Natural killer cell (primary cell): Measurements from ENCODE around the gene ROM1. TPM values are rescaled to one million over a fixed set of nuclear protein-coding genes. Genes with fewer than 3 reads are reported as not detected.

Source experiments
- ATAC-seq, 3 donors: fragments of 150-1000 bp in 2 of 3; fragments of 200-7000 bp in 1 of 3; cut with Tn5 transposase; 1 replicate in 1 of 3; 2 replicates in 2 of 3; pipeline ENCODE4 v1.10.0; 2021; ENCODE audit warnings: mild to moderate bottlenecking in 2 of 3, moderate library complexity in 2 of 3
- DNase-seq, 2 donors: peaks; one replicate each; pipeline versions ENCODE4 v3.0.0 to v3.0.0-alpha.2; 2013 to 2021; ENCODE audit warnings: mixed read lengths in 1 of 2
- H3K27ac ChIP-seq: one replicate; pipeline ENCODE4 v1.5.1; 2013; ENCODE audit warnings: mild to moderate bottlenecking, low read length
- H3K27me3 ChIP-seq: one replicate; pipeline ENCODE4 v1.6.1; 2013; ENCODE audit warnings: low read length; ENCODE audit not compliant: control insufficient read depth, insufficient read depth
- H3K36me3 ChIP-seq: one replicate; pipeline ENCODE4 v1.6.1; 2013; ENCODE audit warnings: low read length; ENCODE audit not compliant: control insufficient read depth, insufficient read depth
- H3K4me1 ChIP-seq: one replicate; pipeline ENCODE4 v1.6.1; 2013; ENCODE audit warnings: low read length; ENCODE audit not compliant: control insufficient read depth, insufficient read depth
- H3K4me3 ChIP-seq: one replicate; pipeline ENCODE4 v1.5.1; 2013; ENCODE audit warnings: low read length
- H3K9me3 ChIP-seq: one replicate; pipeline ENCODE4 v1.6.1; 2013; ENCODE audit warnings: low read length; ENCODE audit not compliant: control insufficient read depth, insufficient read depth
- H3K27ac Mint-ChIP-seq, 2 donors: one replicate each; pipeline ENCODE4 v1.8.0; 2022; ENCODE audit warnings: mild to moderate bottlenecking in 2 of 2, mixed read lengths in 2 of 2, moderate library complexity in 1 of 2
- H3K27me3 Mint-ChIP-seq, 2 donors: one replicate each; pipeline ENCODE4 v1.8.0; 2022; ENCODE audit warnings: low read depth in 2 of 2, mixed read lengths in 2 of 2
- H3K36me3 Mint-ChIP-seq: one replicate; pipeline ENCODE4 v1.8.0; 2022; ENCODE audit warnings: mixed read lengths
- H3K4me1 Mint-ChIP-seq, 2 donors: one replicate each; pipeline ENCODE4 v1.8.0; 2022; ENCODE audit warnings: mixed read lengths in 2 of 2
- H3K4me3 Mint-ChIP-seq: one replicate; pipeline ENCODE4 v1.8.0; 2022; ENCODE audit warnings: mild to moderate bottlenecking, moderate library complexity, mixed read lengths
- H3K9me3 Mint-ChIP-seq, 2 donors: one replicate each; pipeline ENCODE4 v1.8.0; 2022; ENCODE audit warnings: mixed read lengths in 2 of 2
- CTCF ChIP-seq: fragments of 200-600 bp; IDR thresholded peaks from one replicate; pipeline ENCODE4 v1.8.0; 2022; ENCODE audit warnings: antibody characterized with exemption
- WGBS: methylation state at CpG from one replicate; pipeline ENCODE4 v1.1.7; 2013; ENCODE audit warnings: missing lambda C conversion rate; ENCODE audit not compliant: insufficient coverage; 5-methylcytosine and 5-hydroxymethylcytosine counted together
- intact Hi-C: fragments of 100-400 bp; cut with micrococcal nuclease; formaldehyde crosslinking; loops from one replicate; pipeline ENCODE4 v1.14.2; 2022
- total RNA-seq, 4 donors: library from RNA; stranded (reverse); fragments of 120-200 nt in 1 of 4; gene quantifications; one replicate each; pipeline versions ENCODE4 v1.2.3 to v1.2.4, GENCODE V29; 2013 to 2022

The ROM1 gene
- total RNA-seq, 3 donors from 2014 or later (not counting 1 experiment from before 2014, with no cell fraction given): 2.6 to 6.9 (median 3.9) TPM

DNA sequence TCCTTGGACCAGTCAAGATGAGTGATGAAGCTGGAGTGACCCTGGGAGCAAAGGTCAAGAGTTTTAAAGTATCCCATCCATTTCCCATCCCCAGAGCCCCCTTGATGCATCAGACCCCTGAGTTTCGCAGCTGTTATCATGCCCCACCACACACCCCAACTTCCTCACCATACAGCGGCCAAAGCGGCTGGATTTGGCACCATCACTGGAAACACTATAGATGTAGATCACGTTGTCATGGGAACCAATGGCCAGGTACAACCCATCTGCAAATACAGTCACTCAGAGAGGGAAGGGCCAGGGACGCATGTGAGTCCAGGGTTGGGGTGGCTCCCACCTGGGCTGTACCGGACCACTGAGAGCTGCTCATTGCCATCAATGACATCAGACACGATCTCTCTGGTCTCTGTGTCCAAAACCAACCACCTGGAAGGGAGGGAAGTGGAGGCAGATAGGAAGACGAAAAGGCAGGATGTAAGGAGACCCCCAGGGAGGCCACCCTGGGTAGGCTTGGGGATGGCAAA is 9.2 kb upstream of the ROM1 start:
- WGBS: 90% methylated on average over 8 of the region's 8 CpGs
- peaks cover 34 to 47% of the 10 kb centered on the region in 2 donors for H3K4me1 Mint-ChIP-seq
- no peaks in the 10 kb centered on the region for H3K27me3 ChIP-seq

DNA sequence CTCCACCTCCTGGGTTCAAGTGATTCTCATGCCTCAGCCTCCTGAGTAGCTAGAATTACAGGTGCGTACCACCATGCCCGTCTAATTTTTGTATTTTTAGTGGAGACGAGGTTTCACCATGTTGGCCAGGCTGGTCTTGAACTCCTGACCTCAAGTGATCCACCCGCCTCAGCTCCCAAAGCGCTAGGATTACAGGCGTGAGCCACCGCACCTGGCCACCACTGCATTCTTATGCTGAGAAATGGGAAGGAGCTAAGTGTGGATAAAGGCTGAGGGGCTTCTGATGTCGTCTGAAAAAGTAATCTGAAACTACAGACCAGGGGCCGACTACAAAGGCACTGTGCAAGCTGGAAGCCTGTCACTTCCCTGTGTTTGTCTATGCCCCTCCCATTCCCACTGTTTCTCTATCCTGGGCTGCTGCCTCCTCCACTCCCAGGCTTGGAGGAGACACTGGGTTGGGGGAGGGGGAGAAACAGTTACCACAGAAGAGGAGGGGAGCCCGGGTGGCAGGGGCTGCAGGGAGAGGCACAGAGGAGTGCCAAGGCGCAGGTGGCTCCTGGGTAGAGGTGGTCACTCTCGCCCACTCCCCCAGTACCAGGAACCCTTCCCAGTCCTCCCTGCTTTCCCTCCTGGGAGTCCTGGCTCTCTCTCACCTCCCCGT is 8.5 kb upstream of the ROM1 start:
- Mint-ChIP-seq H3K27ac (peak overlapping the region in 1 of 2 donors; percentile 53), H3K27me3 (no peaks in the 10 kb centered on the region), H3K4me1 (peaks cover 27 to 47% of the 10 kb centered on the region in 2 donors), H3K4me3 (no peak overlapping the region), H3K9me3 (no peaks in the 10 kb centered on the region), H3K36me3 (no peaks in the 10 kb centered on the region)
- intact Hi-C loops: no loop called here
- no peaks in the 10 kb centered on the region for H3K9me3 ChIP-seq
- 94% methylated on average over 12 of the region's 13 CpGs for WGBS
- H3K4me1 ChIP-seq: peaks cover 28% of the 10 kb centered on the region
- no peak overlapping the region for H3K27ac ChIP-seq
- TF ChIP-seq CTCF: no peak
- H3K36me3 ChIP-seq: peaks cover 33% of the 10 kb centered on the region
- no peak overlapping the region for H3K4me3 ChIP-seq
- DNase-seq (no peak), ATAC-seq (no peak)
- H3K27me3 ChIP-seq: no peaks in the 10 kb centered on the region

More for the DNA sequence above, 9.2 kb upstream of the ROM1 start:
- no peaks in the 10 kb centered on the region for H3K27me3 Mint-ChIP-seq
- TF ChIP-seq CTCF: no peak
- intact Hi-C loops: no loop called here
- H3K4me3 Mint-ChIP-seq: peak overlapping the region; percentile 82
- H3K27ac ChIP-seq: no peak overlapping the region
- no peaks in the 10 kb centered on the region for H3K36me3 Mint-ChIP-seq
- ATAC-seq: no peak
- H3K4me3 ChIP-seq: no peak overlapping the region
- peak overlapping the region; percentile 18 to 35 for H3K27ac Mint-ChIP-seq
- peaks cover 35% of the 10 kb centered on the region for H3K4me1 ChIP-seq
- peaks cover 33% of the 10 kb centered on the region for H3K36me3 ChIP-seq
- no peaks in the 10 kb centered on the region for H3K9me3 Mint-ChIP-seq
- no peak for DNase-seq
- no peaks in the 10 kb centered on the region for H3K9me3 ChIP-seq

- DNase-seq (no peak), ATAC-seq (no peak)
- Mint-ChIP-seq H3K4me3 (no peak overlapping the region), H3K27me3 (no peaks in the 10 kb centered on the region), H3K9me3 (no peaks in the 10 kb centered on the region), H3K36me3 (no peaks in the 10 kb centered on the region), H3K27ac (peak overlapping the region in 1 of 2 donors; percentile 53), H3K4me1 (peaks cover 24 to 47% of the 10 kb centered on the region in 2 donors)
- intact Hi-C loops: no loop called here
- Histone ChIP-seq H3K36me3 (peaks cover 37% of the 10 kb centered on the region), H3K4me3 (no peak overlapping the region), H3K27ac (no peak overlapping the region), H3K9me3 (no peaks in the 10 kb centered on the region), H3K4me1 (peaks cover 22% of the 10 kb centered on the region), H3K27me3 (no peaks in the 10 kb centered on the region)
- WGBS: 96% methylated on average over 6 of the region's 6 CpGs
- TF ChIP-seq CTCF: no peak
Measured at GRCh38 chr11:62605467-62605866, 7.6 kb upstream of the ROM1 start.

DNA sequence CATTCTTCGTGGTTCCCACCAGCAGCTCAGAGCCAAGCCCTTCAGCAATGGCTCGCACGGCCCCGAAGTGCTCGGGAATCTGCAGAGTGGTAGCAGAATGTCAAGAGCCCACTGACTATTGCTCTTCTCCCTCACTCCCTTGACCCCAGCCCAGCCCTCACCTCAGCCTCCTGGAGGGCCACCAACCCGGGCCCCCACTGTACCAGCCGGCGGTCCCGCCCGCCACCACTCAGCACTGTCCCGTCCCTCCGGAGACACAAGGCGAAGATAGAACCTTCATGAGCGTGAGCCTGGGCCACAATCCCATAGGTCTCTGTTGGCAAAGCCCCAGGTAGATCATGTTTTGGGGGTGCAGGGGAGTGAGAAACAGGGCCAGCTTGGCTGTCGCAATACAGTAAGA is 7.2 kb upstream of the ROM1 start:
- Mint-ChIP-seq H3K36me3 (no peaks in the 10 kb centered on the region), H3K27ac (no peak overlapping the region), H3K9me3 (no peaks in the 10 kb centered on the region), H3K4me3 (no peak overlapping the region), H3K27me3 (no peaks in the 10 kb centered on the region), H3K4me1 (peaks cover 22 to 50% of the 10 kb centered on the region in 2 donors)
- no peak for ATAC-seq
- Histone ChIP-seq H3K4me3 (no peak overlapping the region), H3K9me3 (no peaks in the 10 kb centered on the region), H3K4me1 (peaks cover 23% of the 10 kb centered on the region), H3K27me3 (no peaks in the 10 kb centered on the region), H3K27ac (no peak overlapping the region), H3K36me3 (peaks cover 41% of the 10 kb centered on the region)
- DNase-seq: no peak
- 97% methylated on average over 15 of the region's 15 CpGs for whole genome bisulfite sequencing
- TF ChIP-seq CTCF: no peak
- intact Hi-C loops: no loop called here
